ENCODE data around the gene CAPN8.

The CAPN8 gene

GRCh38 chr1:223496883-223497282 lies 168.6 kb downstream of the CAPN8 start:
- no peak overlapping the region for H3K4me3 ChIP-seq (replicated peaks; ENCODE audit: low read depth, low read length)
- no peak for TF ChIP-seq CTCF (IDR thresholded peaks at IDR 0.05; ENCODE audit: low read length, missing control alignments)
- DNase-seq (ENCODE audit: low read depth) = no peak

- no peak overlapping the region for H3K4me3 ChIP-seq (replicated peaks; ENCODE audit: low read depth, low read length)
- no peak for TF ChIP-seq CTCF (IDR thresholded peaks at IDR 0.05; ENCODE audit: low read length, missing control alignments)
- DNase-seq (ENCODE audit: low read depth) = no peak
Measured at GRCh38 chr1:223494926-223495645, 170.4 kb downstream of the CAPN8 start.

GRCh38 chr1:223492044-223492443 lies 173.5 kb downstream of the CAPN8 start:
- no peak for DNase-seq (ENCODE audit: low read depth)
- H3K4me3 ChIP-seq (replicated peaks; ENCODE audit: low read depth, low read length) = no peak overlapping the region
- no peak for TF ChIP-seq CTCF (IDR thresholded peaks at IDR 0.05; ENCODE audit: low read length, missing control alignments)
